GM12878 (cell line): ENCODE data around the gene PPT2. TPM values are rescaled to one million over a fixed set of nuclear protein-coding genes. Genes with fewer than 3 reads are reported as not detected.

Source experiments
- ATAC-seq: fragments of 200-7000 bp; cut with Tn5 transposase; 3 replicates; pipeline ENCODE4 v1.9.1; 2020; ENCODE audit warnings: mild to moderate bottlenecking, moderate library complexity
- BruUV-seq: library from RNA; stranded (reverse); fragments of 400-500 nt; replicated peaks from 2 replicates; lab custom pipeline; 2021; lab: Mats Ljungman, UMichigan
- CTCF ChIA-PET: fragments of 300-600 bp; sonication (Branson Sonifier 250); formaldehyde crosslinking; extraction: SDS; loops from one replicate; lab custom pipeline; 2021; ENCODE audit warnings: inconsistent platforms; lab: Yijun Ruan, JAX
- POLR2A ChIA-PET: fragments of 350-600 bp; formaldehyde crosslinking; extraction: SDS; loops from one replicate; lab custom pipeline; 2021; ENCODE audit warnings: inconsistent platforms; lab: Charles Lee
- RAD21 ChIA-PET: fragments of 300-600 bp; sonication (Branson Sonifier 250); formaldehyde crosslinking; loops from one replicate; lab custom pipeline; 2023; ENCODE audit warnings: antibody characterized with exemption; ENCODE audit not compliant: unreplicated experiment; lab: Charles Lee
- SMC1A ChIA-PET: fragments of 300-600 bp; sonication (Branson Sonifier 250); formaldehyde crosslinking; loops from one replicate; lab custom pipeline; 2023; ENCODE audit not compliant: unreplicated experiment, uncharacterized antibody; lab: Charles Lee
- DNase-seq: peaks from one replicate; pipeline ENCODE4 v3.0.0-alpha.2; 2011; ENCODE audit warnings: low read depth, low spot score
- FAIRE-seq: peaks from 3 replicates; lab custom pipeline; 2011; peaks lifted over from hg19 to GRCh38; lab: Jason Lieb, UNC
- H2AFZ ChIP-seq: 2 replicates; pipeline ENCODE4 v1.6.0; 2011; ENCODE audit warnings: low read depth, low read length, control low read depth; ENCODE audit not compliant: control insufficient read depth
- H3K27ac ChIP-seq: 2 replicates; pipeline ENCODE4 v1.5.1; 2011; ENCODE audit warnings: control low read depth; ENCODE audit not compliant: control insufficient read depth, insufficient read depth
- H3K27me3 ChIP-seq, 2 experiments: replicated peaks in 1 of 2; 2 replicates each; pipeline versions ENCODE4 v1.6.0 to v1.6.1; 2011; ENCODE audit warnings: low read length in 1 of 2; ENCODE audit not compliant: control insufficient read depth in 2 of 2, insufficient read depth in 2 of 2
- H3K36me3 ChIP-seq, 2 experiments: 2 replicates each; pipeline ENCODE4 v1.5.1; 2011; ENCODE audit warnings: low read length in 1 of 2; ENCODE audit not compliant: control insufficient read depth in 2 of 2, insufficient read depth in 2 of 2
- H3K4me1 ChIP-seq: 2 replicates; pipeline ENCODE4 v1.6.1; 2011; ENCODE audit warnings: mild to moderate bottlenecking, low read length, moderate library complexity, mixed read lengths; ENCODE audit not compliant: control insufficient read depth, insufficient read depth
- H3K4me2 ChIP-seq: 2 replicates; pipeline ENCODE4 v1.6.0; 2011; ENCODE audit warnings: control low read depth; ENCODE audit not compliant: control insufficient read depth, insufficient read depth
- H3K4me3 ChIP-seq: fragments of 200-600 bp; sonication (generic); 2 replicates; pipeline ENCODE4 v1.5.1; 2016
- H3K79me2 ChIP-seq: 2 replicates; pipeline ENCODE4 v1.6.0; 2011; ENCODE audit warnings: low read length; ENCODE audit not compliant: control insufficient read depth, insufficient read depth
- H3K9ac ChIP-seq: 2 replicates; pipeline ENCODE4 v1.8.0; 2011; ENCODE audit warnings: low read length, control low read depth, mixed read lengths; ENCODE audit not compliant: control insufficient read depth, insufficient read depth
- H3K9me3 ChIP-seq: replicated peaks from 3 replicates; pipeline ENCODE4 v1.5.1; 2011; ENCODE audit warnings: mild to moderate bottlenecking, low read length; ENCODE audit not compliant: control insufficient read depth, insufficient read depth
- H4K20me1 ChIP-seq: 2 replicates; pipeline ENCODE4 v1.6.0; 2011; ENCODE audit not compliant: control insufficient read depth, insufficient read depth
- PAX8 ChIP-seq: fragments of 450-650 bp; IDR thresholded peaks from 2 replicates; pipeline ENCODE4 v1.6.1; 2017; ENCODE audit warnings: mild to moderate bottlenecking, moderate library complexity
- WGBS: methylation state at CpG from one replicate; pipeline ENCODE4 v1.1.6; 2016; ENCODE audit warnings: low lambda C conversion rate; ENCODE audit not compliant: insufficient replicate concordance, insufficient coverage; ENCODE audit errors: missing lambda C conversion rate; 5-methylcytosine and 5-hydroxymethylcytosine counted together
- in situ Hi-C: fragments of 300-500 bp; cut with MboI; formaldehyde crosslinking; loops from 9 replicates; pipeline ENCODE4 v1.14.3; 2018; ENCODE audit warnings: mixed read lengths
- intact Hi-C: fragments of 100-400 bp; cut with micrococcal nuclease; formaldehyde crosslinking; loops from one replicate; pipeline ENCODE4 v1.14.2; 2022; ENCODE audit not compliant: unreplicated experiment
- polyA plus RNA-seq, 11 experiments: library from polyadenylated mRNA; depleted of rRNA in 4 of 11; unstranded in 6 of 11; stranded (reverse) in 5 of 11; fragments of >200 nt; fragmentation: Nextera tagmentation in 4 of 11; fragmentation: Illumina TruSeq in 1 of 11; extraction: Ambion mirVana in 4 of 11; extraction: Trizol in 1 of 11; gene quantifications; 1 replicate in 1 of 11; 2 replicates in 10 of 11; pipeline versions ENCODE4 v1.2.1 to v1.2.3, GENCODE V29; 2011 to 2016; ENCODE audit warnings: inconsistent platforms in 2 of 11, missing spikeins in 2 of 11, low read depth in 1 of 11
- total RNA-seq, 4 experiments: library from RNA; depleted of rRNA in 3 of 4; stranded (reverse); fragments of >200 nt in 3 of 4; fragmentation: Illumina TruSeq in 1 of 4; extraction: Trizol in 1 of 4; gene quantifications; 2 replicates each; pipeline versions ENCODE4 v1.2.1 to v1.2.3, GENCODE V29; 2013 to 2021
- TF ChIP-seq, protein P1 (sequence below), 3 experiments: IDR thresholded peaks in 2 of 3; conservative IDR thresholded peaks in 1 of 3; 2 replicates each; pipeline ENCODE4 v1.5.1; 2011; ENCODE audit warnings: low read depth in 3 of 3, low read length in 3 of 3, mild to moderate bottlenecking in 3 of 3, control low read depth in 2 of 3, moderate library complexity in 2 of 3, inconsistent platforms in 1 of 3, mixed read lengths in 1 of 3; ENCODE audit not compliant: control insufficient read depth in 2 of 3, insufficient read depth in 1 of 3; ENCODE audit errors: extremely low read depth in 1 of 3

The PPT2 gene
- total and polyA plus RNA-seq, 10 of the 15 experiments (the other 5 are each of a cell fraction or from before 2014, with no cell fraction given), result 1.3 to 25.5 (median 5.5) TPM

GRCh38 chr6:32168807-32169591 is 15.1 kb downstream of the PPT2 start:
- no peak for ATAC-seq
- SMC1A ChIA-PET, result no interaction called here

More at GRCh38 chr6:32168807-32169591, 15.1 kb downstream of the PPT2 start:
- no peak for TF ChIP-seq PAX8
- TF ChIP-seq, protein P1, sequence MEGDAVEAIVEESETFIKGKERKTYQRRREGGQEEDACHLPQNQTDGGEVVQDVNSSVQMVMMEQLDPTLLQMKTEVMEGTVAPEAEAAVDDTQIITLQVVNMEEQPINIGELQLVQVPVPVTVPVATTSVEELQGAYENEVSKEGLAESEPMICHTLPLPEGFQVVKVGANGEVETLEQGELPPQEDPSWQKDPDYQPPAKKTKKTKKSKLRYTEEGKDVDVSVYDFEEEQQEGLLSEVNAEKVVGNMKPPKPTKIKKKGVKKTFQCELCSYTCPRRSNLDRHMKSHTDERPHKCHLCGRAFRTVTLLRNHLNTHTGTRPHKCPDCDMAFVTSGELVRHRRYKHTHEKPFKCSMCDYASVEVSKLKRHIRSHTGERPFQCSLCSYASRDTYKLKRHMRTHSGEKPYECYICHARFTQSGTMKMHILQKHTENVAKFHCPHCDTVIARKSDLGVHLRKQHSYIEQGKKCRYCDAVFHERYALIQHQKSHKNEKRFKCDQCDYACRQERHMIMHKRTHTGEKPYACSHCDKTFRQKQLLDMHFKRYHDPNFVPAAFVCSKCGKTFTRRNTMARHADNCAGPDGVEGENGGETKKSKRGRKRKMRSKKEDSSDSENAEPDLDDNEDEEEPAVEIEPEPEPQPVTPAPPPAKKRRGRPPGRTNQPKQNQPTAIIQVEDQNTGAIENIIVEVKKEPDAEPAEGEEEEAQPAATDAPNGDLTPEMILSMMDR (IDR thresholded peaks at IDR 0.05 in 2 of 3, conservative IDR thresholded peaks at IDR 0.05 in 1 of 3; ENCODE audit: control insufficient read depth in 2 of 3, extremely low read depth in 1 of 3, insufficient read depth in 1 of 3, low read depth in 3 of 3, low read length in 3 of 3), result peak in 1 of 3 experiments; percentile 3; a peak in 1 of 6 replicates
- RAD21 ChIA-PET, result no interaction called here
- H3K36me3 ChIP-seq, result peaks cover 0 to 3% of the 10 kb centered on the region in 2 experiments; a peak in 1 of 4 replicates
- H3K27ac ChIP-seq, result no peak overlapping the region
- POLR2A ChIA-PET, result no interaction called here
- WGBS, result 86% methylated on average over 11 of the region's 11 CpGs
- H3K79me2 ChIP-seq, result no peaks in the 10 kb centered on the region
- FAIRE-seq (no peak), DNase-seq (no peak)
- H3K9ac ChIP-seq, result no peak overlapping the region
- no peaks in the 10 kb centered on the region for H4K20me1 ChIP-seq
- no peak overlapping the region for H3K4me3 ChIP-seq
- in situ Hi-C loops, result no loop called here
- intact Hi-C loops, result no loop called here
- H3K4me1 ChIP-seq, result no peaks in the 10 kb centered on the region
- CTCF ChIA-PET, result interaction anchor here (1.6 kb wide), 1 partner anchor 10 kb away, joined by 4 read pairs; no protein-coding TSS in a partner anchor
- no TSS peak for BruUV-seq
- H3K27me3 ChIP-seq, result no peaks in the 10 kb centered on the region
- no peak overlapping the region for H2AFZ ChIP-seq
- H3K4me2 ChIP-seq, result no peak overlapping the region
- no peaks in the 10 kb centered on the region for H3K9me3 ChIP-seq
